Breast epithelium (tissue), 4 donors: ENCODE results near the gene SHROOM3. TPM values are rescaled to one million over a fixed set of nuclear protein-coding genes. Genes with fewer than 3 reads are reported as not detected.

ENCODE experiments used
- DNase-seq, 2 donors: peaks; one replicate each; pipeline ENCODE4 v3.0.0-alpha.2; 2019; ENCODE audit warnings: low spot score in 2 of 2
- H3K27ac ChIP-seq, 2 donors: fragments of 200-600 bp; sonication (generic) in 1 of 2; one replicate each; pipeline ENCODE4 v1.5.1; 2016 to 2019; ENCODE audit warnings: mild to moderate bottlenecking in 1 of 2
- H3K27me3 ChIP-seq, 2 donors: fragments of 200-600 bp; sonication (generic) in 1 of 2; one replicate each; pipeline versions ENCODE4 v1.5.1 to v1.6.0; 2017 to 2019; ENCODE audit warnings: control low read depth in 1 of 2, mild to moderate bottlenecking in 1 of 2
- H3K36me3 ChIP-seq: fragments of 200-600 bp; one replicate; pipeline ENCODE4 v1.5.1; 2019
- H3K4me1 ChIP-seq, 2 donors: fragments of 200-600 bp; sonication (generic); one replicate each; pipeline ENCODE4 v1.5.1; 2016 to 2019; ENCODE audit warnings: control low read depth in 1 of 2
- H3K4me3 ChIP-seq, 3 donors: fragments of 200-600 bp; sonication (generic); 1 replicate in 2 of 3; 2 replicates in 1 of 3; pipeline ENCODE4 v1.5.1; 2016 to 2019; ENCODE audit warnings: mild to moderate bottlenecking in 3 of 3, moderate library complexity in 2 of 3
- H3K9me3 ChIP-seq, 2 donors: fragments of 200-600 bp; sonication (generic) in 1 of 2; one replicate each; pipeline ENCODE4 v1.5.1; 2016 to 2019; ENCODE audit warnings: control low read depth in 1 of 2
- POLR2A ChIP-seq: fragments of 450-650 bp; IDR thresholded peaks from one replicate; pipeline ENCODE4 v1.6.1; 2016; ENCODE audit warnings: antibody characterized with exemption, mild to moderate bottlenecking, moderate library complexity
- POLR2AphosphoS5 ChIP-seq, 3 donors: sonication (generic); formaldehyde crosslinking; IDR thresholded peaks; one replicate each; pipeline ENCODE4 v1.6.1; 2017; ENCODE audit warnings: antibody characterized with exemption in 3 of 3
- intact Hi-C: fragments of 100-400 bp; cut with DNase I; formaldehyde crosslinking; loops from one replicate; pipeline ENCODE4 v1.15.1; 2023; ENCODE audit warnings: low total_unique reads
- total RNA-seq, 3 donors: library from RNA; depleted of rRNA; stranded (reverse); fragments of >200 nt; gene quantifications; one replicate each; pipeline ENCODE4 v1.1.0, GENCODE V29; 2016
- TF ChIP-seq, protein P1 (sequence below), 3 donors: fragments of 450-650 bp; IDR thresholded peaks; one replicate each; pipeline ENCODE4 v1.5.1; 2016 to 2017; ENCODE audit warnings: antibody characterized with exemption in 3 of 3, mild to moderate bottlenecking in 3 of 3, moderate library complexity in 3 of 3

SHROOM3 gene
- total RNA-seq, 3 donors from 2014 or later, result 0.32 to 145 (median 100) TPM

DNA sequence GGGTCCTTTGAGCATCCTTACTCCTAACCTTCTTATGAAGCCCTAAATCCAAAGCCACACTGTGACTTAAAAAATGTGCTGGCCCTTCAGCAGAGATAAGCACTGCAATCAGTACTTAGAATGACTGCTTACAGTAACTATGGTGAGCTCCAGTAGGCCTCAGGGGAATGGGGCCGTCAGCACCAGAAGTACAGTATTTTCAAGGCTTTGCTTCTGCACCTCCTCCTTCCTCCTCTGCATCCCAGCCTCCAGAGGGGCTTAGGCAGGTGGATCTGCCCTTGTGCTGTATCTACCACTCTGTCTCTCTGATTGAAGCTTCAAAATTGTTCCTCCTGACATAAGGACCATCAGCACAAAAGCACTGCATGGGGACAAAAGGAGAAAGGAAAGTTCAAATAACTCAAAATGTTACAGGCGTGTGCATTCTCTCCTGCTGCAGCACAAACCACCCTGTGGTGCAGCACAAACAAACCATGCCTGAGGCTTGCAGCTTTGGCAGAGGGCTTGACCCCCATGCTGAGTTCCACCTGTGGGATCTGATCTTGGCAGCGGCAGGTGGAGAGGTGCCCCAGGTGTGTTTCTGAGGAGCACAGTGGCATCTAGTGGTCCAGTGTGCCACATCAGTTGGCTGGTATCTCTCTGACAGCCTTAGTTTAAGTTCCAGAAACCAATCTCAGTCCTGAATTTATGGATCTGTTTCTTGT, 298.2 kb downstream of the SHROOM3 start:
- H3K27ac ChIP-seq, result peak overlapping the region; percentile 3 to 51
- no peak overlapping the region for H3K4me3 ChIP-seq
- intact Hi-C loops, result no loop called here
- DNase-seq, result peak; percentile 71 to 75
- TF ChIP-seq POLR2A (no peak), POLR2AphosphoS5 (IDR thresholded peaks at IDR 0.05) (peak in 2 of 3 donors; percentile 51 to 58)
- TF ChIP-seq, protein P1, sequence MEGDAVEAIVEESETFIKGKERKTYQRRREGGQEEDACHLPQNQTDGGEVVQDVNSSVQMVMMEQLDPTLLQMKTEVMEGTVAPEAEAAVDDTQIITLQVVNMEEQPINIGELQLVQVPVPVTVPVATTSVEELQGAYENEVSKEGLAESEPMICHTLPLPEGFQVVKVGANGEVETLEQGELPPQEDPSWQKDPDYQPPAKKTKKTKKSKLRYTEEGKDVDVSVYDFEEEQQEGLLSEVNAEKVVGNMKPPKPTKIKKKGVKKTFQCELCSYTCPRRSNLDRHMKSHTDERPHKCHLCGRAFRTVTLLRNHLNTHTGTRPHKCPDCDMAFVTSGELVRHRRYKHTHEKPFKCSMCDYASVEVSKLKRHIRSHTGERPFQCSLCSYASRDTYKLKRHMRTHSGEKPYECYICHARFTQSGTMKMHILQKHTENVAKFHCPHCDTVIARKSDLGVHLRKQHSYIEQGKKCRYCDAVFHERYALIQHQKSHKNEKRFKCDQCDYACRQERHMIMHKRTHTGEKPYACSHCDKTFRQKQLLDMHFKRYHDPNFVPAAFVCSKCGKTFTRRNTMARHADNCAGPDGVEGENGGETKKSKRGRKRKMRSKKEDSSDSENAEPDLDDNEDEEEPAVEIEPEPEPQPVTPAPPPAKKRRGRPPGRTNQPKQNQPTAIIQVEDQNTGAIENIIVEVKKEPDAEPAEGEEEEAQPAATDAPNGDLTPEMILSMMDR (IDR thresholded peaks at IDR 0.05), result peak; percentile 34 to 78 (median 35)
- H3K36me3 ChIP-seq, result no peaks in the 10 kb centered on the region
- H3K27me3 ChIP-seq, result no peaks in the 10 kb centered on the region
- H3K9me3 ChIP-seq, result no peaks in the 10 kb centered on the region
- peaks cover under 1 to 12% of the 10 kb centered on the region in 2 donors for H3K4me1 ChIP-seq

DNA sequence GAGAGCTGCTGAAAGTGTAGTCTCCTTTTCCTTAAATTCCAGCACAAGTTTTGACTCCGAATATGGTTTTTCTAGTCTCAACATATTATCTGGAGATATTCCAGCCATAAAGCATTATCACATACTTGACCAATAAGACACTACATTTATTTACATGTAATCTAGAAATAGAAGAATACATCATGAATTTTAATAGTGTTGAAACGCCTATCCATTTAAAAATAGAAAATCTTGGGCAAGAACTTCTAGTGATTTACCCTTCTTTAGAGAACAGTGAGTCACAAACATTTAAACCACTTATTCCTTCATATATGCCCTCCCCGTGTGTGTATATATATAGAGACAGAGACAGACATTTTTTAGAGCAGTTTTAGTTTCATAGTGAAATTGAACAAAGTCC, 301.4 kb downstream of the SHROOM3 start:
- TF ChIP-seq, protein P1 (IDR thresholded peaks at IDR 0.05), result no peak
- no peak for TF ChIP-seq POLR2AphosphoS5 (IDR thresholded peaks at IDR 0.05)
- TF ChIP-seq POLR2A, result no peak
- DNase-seq, result no peak
- Histone ChIP-seq H3K9me3 (no peaks in the 10 kb centered on the region), H3K4me3 (no peak overlapping the region), H3K27me3 (no peaks in the 10 kb centered on the region), H3K36me3 (no peaks in the 10 kb centered on the region), H3K4me1 (peaks cover 7 to 12% of the 10 kb centered on the region in 2 donors), H3K27ac (no peak overlapping the region)
- intact Hi-C loops, result no loop called here

DNA sequence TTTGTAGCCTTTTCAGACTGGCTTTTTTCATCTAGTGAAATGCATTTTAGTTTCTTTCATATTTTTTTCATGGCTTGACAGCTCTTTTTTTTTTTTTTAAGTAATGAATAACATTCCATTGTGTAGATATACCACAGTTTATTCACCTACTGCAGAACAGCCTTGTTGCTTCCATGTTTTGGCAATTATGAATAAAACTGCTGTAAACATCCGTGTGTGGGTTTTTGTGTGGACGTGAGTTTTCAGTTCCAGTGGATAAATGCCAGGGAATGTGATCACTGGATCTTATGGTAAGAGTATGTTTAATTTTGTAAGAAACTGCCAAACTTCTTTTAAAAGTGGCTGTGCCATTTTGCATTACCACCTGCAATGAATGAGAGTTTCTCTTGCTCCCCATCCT, 302.2 kb downstream of the SHROOM3 start:
- H3K27ac ChIP-seq, result peak overlapping the region in 1 of 2 donors; percentile 26
- peaks cover 7 to 12% of the 10 kb centered on the region in 2 donors for H3K4me1 ChIP-seq
- intact Hi-C loops, result no loop called here
- H3K4me3 ChIP-seq, result no peak overlapping the region
- DNase-seq, result no peak
- TF ChIP-seq, protein P1 (IDR thresholded peaks at IDR 0.05), result no peak
- TF ChIP-seq POLR2AphosphoS5 (IDR thresholded peaks at IDR 0.05) (no peak), POLR2A (no peak)
- H3K27me3 ChIP-seq, result no peaks in the 10 kb centered on the region
- no peaks in the 10 kb centered on the region for H3K36me3 ChIP-seq
- no peaks in the 10 kb centered on the region for H3K9me3 ChIP-seq

DNA sequence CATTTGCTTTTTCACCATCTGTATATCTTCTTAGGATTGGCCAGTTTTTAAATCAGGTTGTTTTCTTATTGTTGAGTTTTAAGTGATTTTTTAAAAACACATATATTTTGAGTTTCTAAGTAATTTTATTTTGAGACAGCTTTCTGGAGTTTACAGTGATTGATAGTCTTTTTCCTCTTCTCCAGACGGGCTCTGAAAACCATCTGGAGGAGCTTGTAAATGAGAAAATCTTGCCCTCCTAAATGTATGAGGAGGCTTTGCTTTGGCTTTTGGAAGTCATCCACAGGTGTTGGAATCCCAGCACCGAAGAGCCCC, 302.7 kb downstream of the SHROOM3 start:
- Histone ChIP-seq H3K4me1 (peaks cover 7 to 12% of the 10 kb centered on the region in 2 donors), H3K4me3 (no peak overlapping the region), H3K36me3 (no peaks in the 10 kb centered on the region), H3K27ac (peak overlapping the region; percentile 26 to 74), H3K9me3 (no peaks in the 10 kb centered on the region), H3K27me3 (no peaks in the 10 kb centered on the region)
- TF ChIP-seq POLR2A (no peak), POLR2AphosphoS5 (IDR thresholded peaks at IDR 0.05) (no peak)
- TF ChIP-seq, protein P1 (IDR thresholded peaks at IDR 0.05), result no peak
- no peak for DNase-seq
- intact Hi-C loops, result no loop called here

DNA sequence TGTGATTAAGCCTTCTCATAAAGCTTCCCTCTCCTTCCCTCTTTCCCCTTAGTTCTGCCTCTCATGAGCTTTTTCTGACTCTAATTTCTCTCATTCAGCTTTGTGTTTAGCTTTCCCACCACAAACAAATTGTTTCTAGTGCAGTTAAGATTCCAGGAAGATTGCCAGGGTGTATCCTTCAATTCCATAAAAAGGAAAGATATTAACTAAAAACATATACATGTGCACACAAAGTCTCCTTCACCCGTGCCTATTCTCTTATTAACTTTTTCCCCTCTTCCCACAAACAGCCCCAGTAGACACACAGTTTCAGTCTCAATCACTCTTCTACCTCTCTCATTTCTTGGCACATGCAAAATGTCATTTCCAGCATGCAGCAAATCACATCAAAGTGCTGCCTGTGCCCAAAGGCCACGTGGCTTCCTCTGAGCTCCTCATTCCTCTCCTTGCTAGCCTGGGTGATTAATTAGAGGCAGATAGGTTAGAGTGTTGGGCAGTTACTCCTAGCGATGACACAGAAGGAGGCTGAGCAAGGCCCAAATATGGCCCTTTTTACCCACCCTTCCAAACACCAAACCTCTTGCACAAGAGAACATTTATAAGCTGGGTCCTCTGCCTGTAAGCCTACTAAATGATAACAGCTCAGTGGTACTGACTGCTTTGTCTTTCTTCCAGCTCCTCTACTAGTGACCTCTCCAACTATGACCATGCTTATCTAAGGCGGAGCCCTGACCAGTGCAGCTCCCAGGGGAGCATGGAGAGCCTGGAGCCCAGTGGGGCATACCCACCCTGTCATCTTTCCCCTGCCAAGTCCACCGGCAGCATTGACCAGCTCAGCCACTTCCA, 303.3 kb downstream of the SHROOM3 start:
- H3K36me3 ChIP-seq, result no peaks in the 10 kb centered on the region
- H3K27ac ChIP-seq, result peak overlapping the region; percentile 55 to 74
- peaks cover 7% of the 10 kb centered on the region in 2 donors for H3K4me1 ChIP-seq
- DNase-seq, result no peak
- H3K9me3 ChIP-seq, result no peaks in the 10 kb centered on the region
- intact Hi-C loops, result no loop called here
- TF ChIP-seq, protein P1 (IDR thresholded peaks at IDR 0.05), result no peak
- no peak for TF ChIP-seq POLR2A
- TF ChIP-seq POLR2AphosphoS5 (IDR thresholded peaks at IDR 0.05), result no peak
- no peaks in the 10 kb centered on the region for H3K27me3 ChIP-seq
- H3K4me3 ChIP-seq, result no peak overlapping the region
